ENCODE data around the gene FABP3.
A peak's percentile ranks its signal among the peaks of the same experiment; 100 is the strongest.

Gene FABP3

DNA sequence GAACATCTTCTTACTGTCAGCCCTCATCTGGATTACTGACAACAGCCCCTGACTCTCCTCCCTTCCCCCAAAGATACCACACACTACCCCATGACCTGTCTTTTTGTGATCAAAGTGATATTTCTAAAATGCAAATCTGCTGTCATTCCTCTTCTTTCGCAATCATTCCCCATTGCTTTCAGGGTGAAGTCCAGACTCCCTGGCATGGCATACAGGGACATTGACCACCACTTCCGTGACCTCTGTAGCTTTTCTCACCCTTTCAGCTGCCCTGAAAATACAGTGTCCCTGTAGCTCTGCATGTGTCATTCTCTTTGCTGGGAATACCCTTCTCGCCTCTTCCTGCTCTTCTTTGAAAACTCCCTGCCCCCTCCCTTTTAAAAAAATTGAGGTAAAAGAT, 44.3 kb upstream of the FABP3 start:
- no peaks in the 10 kb centered on the region for H3K79me2 ChIP-seq
- no peaks in the 10 kb centered on the region for H3K9me3 ChIP-seq (ENCODE audit: control insufficient read depth, low read length)
- H3K27ac ChIP-seq, result no peak overlapping the region
- no peaks in the 10 kb centered on the region for H3K36me3 ChIP-seq (ENCODE audit: control insufficient read depth, insufficient read depth, low read length)
- H3K9ac ChIP-seq, result no peak overlapping the region
- H2AFZ ChIP-seq, result no peak overlapping the region
- H3K4me2 ChIP-seq (ENCODE audit: low read length), result no peak overlapping the region
- TF ChIP-seq, protein P1, sequence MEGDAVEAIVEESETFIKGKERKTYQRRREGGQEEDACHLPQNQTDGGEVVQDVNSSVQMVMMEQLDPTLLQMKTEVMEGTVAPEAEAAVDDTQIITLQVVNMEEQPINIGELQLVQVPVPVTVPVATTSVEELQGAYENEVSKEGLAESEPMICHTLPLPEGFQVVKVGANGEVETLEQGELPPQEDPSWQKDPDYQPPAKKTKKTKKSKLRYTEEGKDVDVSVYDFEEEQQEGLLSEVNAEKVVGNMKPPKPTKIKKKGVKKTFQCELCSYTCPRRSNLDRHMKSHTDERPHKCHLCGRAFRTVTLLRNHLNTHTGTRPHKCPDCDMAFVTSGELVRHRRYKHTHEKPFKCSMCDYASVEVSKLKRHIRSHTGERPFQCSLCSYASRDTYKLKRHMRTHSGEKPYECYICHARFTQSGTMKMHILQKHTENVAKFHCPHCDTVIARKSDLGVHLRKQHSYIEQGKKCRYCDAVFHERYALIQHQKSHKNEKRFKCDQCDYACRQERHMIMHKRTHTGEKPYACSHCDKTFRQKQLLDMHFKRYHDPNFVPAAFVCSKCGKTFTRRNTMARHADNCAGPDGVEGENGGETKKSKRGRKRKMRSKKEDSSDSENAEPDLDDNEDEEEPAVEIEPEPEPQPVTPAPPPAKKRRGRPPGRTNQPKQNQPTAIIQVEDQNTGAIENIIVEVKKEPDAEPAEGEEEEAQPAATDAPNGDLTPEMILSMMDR (IDR thresholded peaks at IDR 0.05), result no peak
- H3K4me1 ChIP-seq, result peaks cover 3% of the 10 kb centered on the region
- H3K4me3 ChIP-seq (ENCODE audit: low read depth, low read length), result no peak overlapping the region
- no peaks in the 10 kb centered on the region for H3K27me3 ChIP-seq (ENCODE audit: control insufficient read depth, insufficient read depth, low read length)

DNA sequence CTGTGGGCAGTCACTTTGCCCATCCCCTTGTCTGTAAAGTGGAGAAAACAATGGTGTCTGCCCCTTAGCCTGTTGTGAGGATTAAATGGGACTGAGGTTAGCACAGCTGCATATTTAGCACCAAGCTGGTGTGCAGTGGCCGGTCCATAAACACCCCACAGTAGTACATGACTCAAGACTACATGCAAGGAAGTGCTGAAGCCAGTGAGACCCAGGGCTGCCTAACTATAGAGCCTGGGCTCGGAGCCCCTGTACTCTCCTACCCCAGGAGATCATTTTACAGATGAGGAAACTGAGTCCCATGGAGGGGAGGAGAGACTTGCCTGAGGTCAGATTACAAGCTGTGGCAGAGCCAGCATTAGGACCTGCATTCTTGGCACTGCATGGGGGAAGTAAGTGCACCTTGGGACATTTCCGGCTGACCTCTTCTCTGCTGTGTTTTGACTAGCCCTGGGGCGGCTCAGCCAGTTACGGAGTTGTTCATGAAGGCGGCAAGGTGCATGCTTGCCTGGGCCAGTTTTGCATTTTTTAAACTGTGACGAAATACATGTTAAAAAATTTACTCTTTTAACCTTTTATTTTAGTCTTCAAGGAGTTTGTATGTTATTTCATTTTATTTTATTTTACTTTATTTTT, 43.3 kb upstream of the FABP3 start:
- Histone ChIP-seq H3K9ac (no peak overlapping the region), H3K4me3 (ENCODE audit: low read depth, low read length) (no peak overlapping the region)

DNA sequence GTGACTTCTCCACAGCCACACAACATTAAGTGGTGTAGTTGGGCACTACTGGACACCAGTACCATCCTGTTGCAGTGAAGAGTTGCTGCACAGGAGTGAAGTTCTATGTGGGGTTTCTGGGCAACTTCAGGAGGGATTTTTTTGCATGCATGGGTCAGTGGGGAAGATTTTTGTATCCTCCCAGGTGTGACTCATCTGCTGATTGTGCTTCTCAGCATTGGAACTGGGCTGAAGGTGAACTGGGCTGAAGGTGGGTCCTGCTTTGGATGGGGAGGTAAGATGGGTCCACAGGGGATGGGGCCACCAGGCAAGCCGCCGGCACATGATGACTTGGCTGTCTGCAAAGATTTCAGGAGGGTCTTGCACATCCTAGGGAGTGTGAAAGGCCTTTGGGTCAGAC, 42.8 kb upstream of the FABP3 start:
- TF ChIP-seq, protein P1 (IDR thresholded peaks at IDR 0.05), result no peak
- Histone ChIP-seq H3K9me3 (ENCODE audit: control insufficient read depth, low read length) (no peaks in the 10 kb centered on the region), H3K4me3 (ENCODE audit: low read depth, low read length) (no peak overlapping the region), H3K27ac (no peak overlapping the region), H3K4me2 (ENCODE audit: low read length) (no peak overlapping the region), H3K36me3 (ENCODE audit: control insufficient read depth, insufficient read depth, low read length) (no peaks in the 10 kb centered on the region), H2AFZ (no peak overlapping the region), H3K4me1 (peaks cover 3% of the 10 kb centered on the region), H3K79me2 (no peaks in the 10 kb centered on the region), H3K9ac (no peak overlapping the region), H3K27me3 (ENCODE audit: control insufficient read depth, insufficient read depth, low read length) (no peaks in the 10 kb centered on the region)

More for the DNA sequence above, 43.3 kb upstream of the FABP3 start:
- H3K4me1 ChIP-seq, result peaks cover 3% of the 10 kb centered on the region
- no peak overlapping the region for H2AFZ ChIP-seq
- no peak overlapping the region for H3K27ac ChIP-seq
- no peaks in the 10 kb centered on the region for H3K27me3 ChIP-seq (ENCODE audit: control insufficient read depth, insufficient read depth, low read length)
- no peak overlapping the region for H3K4me2 ChIP-seq (ENCODE audit: low read length)
- H3K79me2 ChIP-seq, result no peaks in the 10 kb centered on the region
- no peaks in the 10 kb centered on the region for H3K9me3 ChIP-seq (ENCODE audit: control insufficient read depth, low read length)
- TF ChIP-seq, protein P1 (IDR thresholded peaks at IDR 0.05), result no peak
- H3K36me3 ChIP-seq (ENCODE audit: control insufficient read depth, insufficient read depth, low read length), result no peaks in the 10 kb centered on the region

DNA sequence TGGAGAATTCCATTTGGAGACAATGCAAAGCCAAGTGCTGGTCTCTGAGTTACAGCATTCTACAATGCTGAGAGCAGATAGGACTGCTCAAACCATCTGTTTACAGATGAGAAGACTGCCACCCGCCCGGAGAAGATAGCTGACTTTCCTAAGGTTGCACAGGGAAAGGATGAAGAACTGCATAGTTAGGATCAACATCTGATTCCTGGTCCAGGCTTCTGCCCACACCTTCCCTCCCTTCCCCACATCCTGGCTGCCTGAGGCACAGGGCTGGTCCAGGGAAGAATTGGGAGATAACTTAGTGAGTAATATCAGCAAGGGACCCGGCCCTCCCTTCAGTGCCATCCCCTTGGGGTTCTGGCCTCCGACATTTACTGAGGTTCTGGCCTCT, 42.1 kb upstream of the FABP3 start:
- Histone ChIP-seq H3K79me2 (no peaks in the 10 kb centered on the region), H3K4me2 (ENCODE audit: low read length) (no peak overlapping the region), H2AFZ (no peak overlapping the region), H3K9ac (no peak overlapping the region), H3K27ac (no peak overlapping the region), H3K9me3 (ENCODE audit: control insufficient read depth, low read length) (no peaks in the 10 kb centered on the region), H3K4me1 (peaks cover 3% of the 10 kb centered on the region), H3K36me3 (ENCODE audit: control insufficient read depth, insufficient read depth, low read length) (no peaks in the 10 kb centered on the region), H3K4me3 (ENCODE audit: low read depth, low read length) (no peak overlapping the region), H3K27me3 (ENCODE audit: control insufficient read depth, insufficient read depth, low read length) (no peaks in the 10 kb centered on the region)
- TF ChIP-seq, protein P1 (IDR thresholded peaks at IDR 0.05), result no peak

DNA sequence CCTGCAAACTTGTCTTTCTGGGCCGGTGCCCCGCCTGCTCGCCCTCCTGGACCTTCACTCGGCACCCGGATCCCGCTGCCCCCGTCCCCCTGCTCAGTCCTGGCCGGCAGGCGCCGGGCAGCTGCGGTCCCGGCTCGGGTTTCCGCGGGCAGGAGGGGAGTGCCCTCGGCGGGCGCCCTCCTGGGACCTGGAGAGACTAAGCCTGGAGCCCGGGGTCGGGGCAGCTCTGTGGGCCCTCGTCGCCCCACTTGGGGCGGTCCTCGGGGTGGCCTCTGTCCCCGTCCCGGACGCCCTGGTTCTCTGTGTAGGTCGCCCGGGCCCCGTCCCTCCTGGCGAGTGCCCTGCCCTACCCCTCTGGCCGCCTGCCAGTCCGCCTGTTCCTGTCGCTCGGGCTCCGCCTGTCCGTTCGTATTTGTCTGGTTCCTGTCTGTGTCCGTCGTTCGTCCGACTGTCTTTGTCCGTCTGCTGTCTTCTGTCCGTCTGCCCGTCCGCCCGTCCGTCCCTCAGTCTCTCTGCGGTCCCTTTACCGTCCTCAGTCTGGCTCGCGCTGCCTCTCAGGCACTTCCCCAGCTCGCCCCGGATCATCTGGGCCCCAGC, 40.6 kb upstream of the FABP3 start:
- peak overlapping the region; percentile 87 for H2AFZ ChIP-seq
- H3K4me1 ChIP-seq, result peaks cover 3% of the 10 kb centered on the region
- peak overlapping the region; percentile 93 for H3K4me2 ChIP-seq (ENCODE audit: low read length)
- H3K27me3 ChIP-seq (ENCODE audit: control insufficient read depth, insufficient read depth, low read length), result no peaks in the 10 kb centered on the region
- H3K4me3 ChIP-seq (ENCODE audit: low read depth, low read length), result peak overlapping the region; percentile 54
- H3K27ac ChIP-seq, result peak overlapping the region; percentile 84
- no peaks in the 10 kb centered on the region for H3K79me2 ChIP-seq
- H3K9me3 ChIP-seq (ENCODE audit: control insufficient read depth, low read length), result no peaks in the 10 kb centered on the region
- no peaks in the 10 kb centered on the region for H3K36me3 ChIP-seq (ENCODE audit: control insufficient read depth, insufficient read depth, low read length)
- peak overlapping the region; percentile 67 for H3K9ac ChIP-seq
- TF ChIP-seq, protein P1 (IDR thresholded peaks at IDR 0.05), result no peak

Data from parathyroid adenoma (tissue), 2 donors.